GM12878 (cell line): ENCODE measurements around the gene P2RX2. TPM values are rescaled to one million over a fixed set of nuclear protein-coding genes. Genes with fewer than 3 reads are reported as not detected.

ENCODE experiments used
- ATAC-seq: fragments of 200-7000 bp; cut with Tn5 transposase; 3 replicates; pipeline ENCODE4 v1.9.1; 2020; ENCODE audit warnings: mild to moderate bottlenecking, moderate library complexity
- BruUV-seq: library from RNA; stranded (reverse); fragments of 400-500 nt; replicated peaks from 2 replicates; lab custom pipeline; 2021; lab: Mats Ljungman, UMichigan
- CTCF ChIA-PET: fragments of 300-600 bp; sonication (Branson Sonifier 250); formaldehyde crosslinking; extraction: SDS; loops from one replicate; lab custom pipeline; 2021; ENCODE audit warnings: inconsistent platforms; lab: Yijun Ruan, JAX
- POLR2A ChIA-PET: fragments of 350-600 bp; formaldehyde crosslinking; extraction: SDS; loops from one replicate; lab custom pipeline; 2021; ENCODE audit warnings: inconsistent platforms; lab: Charles Lee
- RAD21 ChIA-PET: fragments of 300-600 bp; sonication (Branson Sonifier 250); formaldehyde crosslinking; loops from one replicate; lab custom pipeline; 2023; ENCODE audit warnings: antibody characterized with exemption; ENCODE audit not compliant: unreplicated experiment; lab: Charles Lee
- SMC1A ChIA-PET: fragments of 300-600 bp; sonication (Branson Sonifier 250); formaldehyde crosslinking; loops from one replicate; lab custom pipeline; 2023; ENCODE audit not compliant: unreplicated experiment, uncharacterized antibody; lab: Charles Lee
- DNase-seq: peaks from one replicate; pipeline ENCODE4 v3.0.0-alpha.2; 2011; ENCODE audit warnings: low read depth, low spot score
- FAIRE-seq: peaks from 3 replicates; lab custom pipeline; 2011; peaks lifted over from hg19 to GRCh38; lab: Jason Lieb, UNC
- H2AFZ ChIP-seq: 2 replicates; pipeline ENCODE4 v1.6.0; 2011; ENCODE audit warnings: low read depth, low read length, control low read depth; ENCODE audit not compliant: control insufficient read depth
- H3K27ac ChIP-seq: 2 replicates; pipeline ENCODE4 v1.5.1; 2011; ENCODE audit warnings: control low read depth; ENCODE audit not compliant: control insufficient read depth, insufficient read depth
- H3K27me3 ChIP-seq, 2 experiments: replicated peaks in 1 of 2; 2 replicates each; pipeline versions ENCODE4 v1.6.0 to v1.6.1; 2011; ENCODE audit warnings: low read length in 1 of 2; ENCODE audit not compliant: control insufficient read depth in 2 of 2, insufficient read depth in 2 of 2
- H3K36me3 ChIP-seq, 2 experiments: 2 replicates each; pipeline ENCODE4 v1.5.1; 2011; ENCODE audit warnings: low read length in 1 of 2; ENCODE audit not compliant: control insufficient read depth in 2 of 2, insufficient read depth in 2 of 2
- H3K4me1 ChIP-seq: 2 replicates; pipeline ENCODE4 v1.6.1; 2011; ENCODE audit warnings: mild to moderate bottlenecking, low read length, moderate library complexity, mixed read lengths; ENCODE audit not compliant: control insufficient read depth, insufficient read depth
- H3K4me2 ChIP-seq: 2 replicates; pipeline ENCODE4 v1.6.0; 2011; ENCODE audit warnings: control low read depth; ENCODE audit not compliant: control insufficient read depth, insufficient read depth
- H3K4me3 ChIP-seq: fragments of 200-600 bp; sonication (generic); 2 replicates; pipeline ENCODE4 v1.5.1; 2016
- H3K79me2 ChIP-seq: 2 replicates; pipeline ENCODE4 v1.6.0; 2011; ENCODE audit warnings: low read length; ENCODE audit not compliant: control insufficient read depth, insufficient read depth
- H3K9ac ChIP-seq: 2 replicates; pipeline ENCODE4 v1.8.0; 2011; ENCODE audit warnings: low read length, control low read depth, mixed read lengths; ENCODE audit not compliant: control insufficient read depth, insufficient read depth
- H3K9me3 ChIP-seq: replicated peaks from 3 replicates; pipeline ENCODE4 v1.5.1; 2011; ENCODE audit warnings: mild to moderate bottlenecking, low read length; ENCODE audit not compliant: control insufficient read depth, insufficient read depth
- H4K20me1 ChIP-seq: 2 replicates; pipeline ENCODE4 v1.6.0; 2011; ENCODE audit not compliant: control insufficient read depth, insufficient read depth
- GATAD2B ChIP-seq: fragments of 450-650 bp; conservative IDR thresholded peaks from 2 replicates; pipeline ENCODE4 v1.6.1; 2017; ENCODE audit warnings: low read depth, mild to moderate bottlenecking, moderate library complexity
- MEF2B ChIP-seq: fragments of 450-650 bp; IDR thresholded peaks from 2 replicates; pipeline ENCODE4 v1.6.1; 2018; ENCODE audit warnings: mild to moderate bottlenecking, moderate library complexity; ENCODE audit not compliant: partially characterized antibody, poor library complexity, severe bottlenecking
- NBN ChIP-seq: fragments of 450-650 bp; IDR thresholded peaks from 2 replicates; pipeline ENCODE4 v1.6.1; 2016
- NFIC ChIP-seq: IDR thresholded peaks from 2 replicates; pipeline ENCODE4 v1.6.1; 2012; ENCODE audit warnings: low read depth, mild to moderate bottlenecking, inconsistent platforms, low read length, moderate library complexity
- SKIL ChIP-seq: fragments of 450-650 bp; IDR thresholded peaks from 2 replicates; pipeline ENCODE4 v1.6.1; 2017; ENCODE audit warnings: mild to moderate bottlenecking, low read depth, inconsistent platforms; ENCODE audit not compliant: poor library complexity, severe bottlenecking
- SPI1 ChIP-seq: IDR thresholded peaks from 2 replicates; pipeline ENCODE4 v1.6.1; 2011; ENCODE audit warnings: low read depth, mild to moderate bottlenecking, low read length, moderate library complexity, borderline replicate concordance; ENCODE audit not compliant: insufficient read depth
- TAF1 ChIP-seq: IDR thresholded peaks from 2 replicates; pipeline ENCODE4 v1.6.1; 2011; ENCODE audit warnings: mild to moderate bottlenecking, low read depth, low read length, borderline replicate concordance
- ZNF217 ChIP-seq: fragments of 450-650 bp; IDR thresholded peaks from 2 replicates; pipeline ENCODE4 v1.6.1; 2017; ENCODE audit warnings: antibody characterized with exemption, mild to moderate bottlenecking
- WGBS: methylation state at CpG from one replicate; pipeline ENCODE4 v1.1.6; 2016; ENCODE audit warnings: low lambda C conversion rate; ENCODE audit not compliant: insufficient replicate concordance, insufficient coverage; ENCODE audit errors: missing lambda C conversion rate; 5-methylcytosine and 5-hydroxymethylcytosine counted together
- in situ Hi-C: fragments of 300-500 bp; cut with MboI; formaldehyde crosslinking; loops from 9 replicates; pipeline ENCODE4 v1.14.3; 2018; ENCODE audit warnings: mixed read lengths
- intact Hi-C: fragments of 100-400 bp; cut with micrococcal nuclease; formaldehyde crosslinking; loops from one replicate; pipeline ENCODE4 v1.14.2; 2022; ENCODE audit not compliant: unreplicated experiment
- polyA plus RNA-seq, 11 experiments: library from polyadenylated mRNA; depleted of rRNA in 4 of 11; unstranded in 6 of 11; stranded (reverse) in 5 of 11; fragments of >200 nt; fragmentation: Nextera tagmentation in 4 of 11; fragmentation: Illumina TruSeq in 1 of 11; extraction: Ambion mirVana in 4 of 11; extraction: Trizol in 1 of 11; gene quantifications; 1 replicate in 1 of 11; 2 replicates in 10 of 11; pipeline versions ENCODE4 v1.2.1 to v1.2.3, GENCODE V29; 2011 to 2016; ENCODE audit warnings: inconsistent platforms in 2 of 11, missing spikeins in 2 of 11, low read depth in 1 of 11
- total RNA-seq, 4 experiments: library from RNA; depleted of rRNA in 3 of 4; stranded (reverse); fragments of >200 nt in 3 of 4; fragmentation: Illumina TruSeq in 1 of 4; extraction: Trizol in 1 of 4; gene quantifications; 2 replicates each; pipeline versions ENCODE4 v1.2.1 to v1.2.3, GENCODE V29; 2013 to 2021
- TF ChIP-seq, protein P1 (sequence below): IDR thresholded peaks from 2 replicates; pipeline ENCODE4 v1.6.1; 2012; ENCODE audit warnings: mild to moderate bottlenecking, low read depth, low read length
- TF ChIP-seq, protein P2 (sequence below): fragments of 450-650 bp; formaldehyde crosslinking; IDR thresholded peaks from 2 replicates; pipeline ENCODE4 v1.5.0; 2022; ENCODE audit warnings: mild to moderate bottlenecking, missing genetic modification characterization
- TF ChIP-seq, protein P3 (sequence below): IDR thresholded peaks from 2 replicates; pipeline ENCODE4 v1.6.1; 2012; ENCODE audit warnings: low read length, inconsistent platforms

The P2RX2 gene
- total and polyA plus RNA-seq, 10 of the 15 experiments (the other 5 are each of a cell fraction or from before 2014, with no cell fraction given), result not detected

- FAIRE-seq (no peak), DNase-seq (no peak), ATAC-seq (no peak)
- H3K4me2 ChIP-seq, result no peak overlapping the region
- ChIA-PET SMC1A (no interaction called here), RAD21 (no interaction called here), POLR2A (no interaction called here), CTCF (no interaction called here)
- H3K79me2 ChIP-seq, result no peaks in the 10 kb centered on the region
- H3K4me1 ChIP-seq, result no peaks in the 10 kb centered on the region; the same call in 1 of the 2 replicates
- H3K27me3 ChIP-seq, result no peaks in the 10 kb centered on the region
- H4K20me1 ChIP-seq, result no peaks in the 10 kb centered on the region
- intact Hi-C loops (no loop called here), in situ Hi-C loops (no loop called here)
- no peak overlapping the region for H3K27ac ChIP-seq
- WGBS, result 100% methylated on average over 10 of the region's 10 CpGs
- no peak overlapping the region for H3K4me3 ChIP-seq
- no TSS peak for BruUV-seq
- H3K9me3 ChIP-seq, result no peaks in the 10 kb centered on the region
- H3K36me3 ChIP-seq, result peaks cover 26 to 46% of the 10 kb centered on the region in 2 experiments
- no peak overlapping the region for H2AFZ ChIP-seq
- no peak overlapping the region for H3K9ac ChIP-seq
- TF ChIP-seq SKIL, result no peak
- no peak for TF ChIP-seq NBN
- no peak for TF ChIP-seq GATAD2B
- TF ChIP-seq, protein P1, sequence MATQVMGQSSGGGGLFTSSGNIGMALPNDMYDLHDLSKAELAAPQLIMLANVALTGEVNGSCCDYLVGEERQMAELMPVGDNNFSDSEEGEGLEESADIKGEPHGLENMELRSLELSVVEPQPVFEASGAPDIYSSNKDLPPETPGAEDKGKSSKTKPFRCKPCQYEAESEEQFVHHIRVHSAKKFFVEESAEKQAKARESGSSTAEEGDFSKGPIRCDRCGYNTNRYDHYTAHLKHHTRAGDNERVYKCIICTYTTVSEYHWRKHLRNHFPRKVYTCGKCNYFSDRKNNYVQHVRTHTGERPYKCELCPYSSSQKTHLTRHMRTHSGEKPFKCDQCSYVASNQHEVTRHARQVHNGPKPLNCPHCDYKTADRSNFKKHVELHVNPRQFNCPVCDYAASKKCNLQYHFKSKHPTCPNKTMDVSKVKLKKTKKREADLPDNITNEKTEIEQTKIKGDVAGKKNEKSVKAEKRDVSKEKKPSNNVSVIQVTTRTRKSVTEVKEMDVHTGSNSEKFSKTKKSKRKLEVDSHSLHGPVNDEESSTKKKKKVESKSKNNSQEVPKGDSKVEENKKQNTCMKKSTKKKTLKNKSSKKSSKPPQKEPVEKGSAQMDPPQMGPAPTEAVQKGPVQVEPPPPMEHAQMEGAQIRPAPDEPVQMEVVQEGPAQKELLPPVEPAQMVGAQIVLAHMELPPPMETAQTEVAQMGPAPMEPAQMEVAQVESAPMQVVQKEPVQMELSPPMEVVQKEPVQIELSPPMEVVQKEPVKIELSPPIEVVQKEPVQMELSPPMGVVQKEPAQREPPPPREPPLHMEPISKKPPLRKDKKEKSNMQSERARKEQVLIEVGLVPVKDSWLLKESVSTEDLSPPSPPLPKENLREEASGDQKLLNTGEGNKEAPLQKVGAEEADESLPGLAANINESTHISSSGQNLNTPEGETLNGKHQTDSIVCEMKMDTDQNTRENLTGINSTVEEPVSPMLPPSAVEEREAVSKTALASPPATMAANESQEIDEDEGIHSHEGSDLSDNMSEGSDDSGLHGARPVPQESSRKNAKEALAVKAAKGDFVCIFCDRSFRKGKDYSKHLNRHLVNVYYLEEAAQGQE, result no peak
- TF ChIP-seq MEF2B, result no peak
- TF ChIP-seq, protein P2, sequence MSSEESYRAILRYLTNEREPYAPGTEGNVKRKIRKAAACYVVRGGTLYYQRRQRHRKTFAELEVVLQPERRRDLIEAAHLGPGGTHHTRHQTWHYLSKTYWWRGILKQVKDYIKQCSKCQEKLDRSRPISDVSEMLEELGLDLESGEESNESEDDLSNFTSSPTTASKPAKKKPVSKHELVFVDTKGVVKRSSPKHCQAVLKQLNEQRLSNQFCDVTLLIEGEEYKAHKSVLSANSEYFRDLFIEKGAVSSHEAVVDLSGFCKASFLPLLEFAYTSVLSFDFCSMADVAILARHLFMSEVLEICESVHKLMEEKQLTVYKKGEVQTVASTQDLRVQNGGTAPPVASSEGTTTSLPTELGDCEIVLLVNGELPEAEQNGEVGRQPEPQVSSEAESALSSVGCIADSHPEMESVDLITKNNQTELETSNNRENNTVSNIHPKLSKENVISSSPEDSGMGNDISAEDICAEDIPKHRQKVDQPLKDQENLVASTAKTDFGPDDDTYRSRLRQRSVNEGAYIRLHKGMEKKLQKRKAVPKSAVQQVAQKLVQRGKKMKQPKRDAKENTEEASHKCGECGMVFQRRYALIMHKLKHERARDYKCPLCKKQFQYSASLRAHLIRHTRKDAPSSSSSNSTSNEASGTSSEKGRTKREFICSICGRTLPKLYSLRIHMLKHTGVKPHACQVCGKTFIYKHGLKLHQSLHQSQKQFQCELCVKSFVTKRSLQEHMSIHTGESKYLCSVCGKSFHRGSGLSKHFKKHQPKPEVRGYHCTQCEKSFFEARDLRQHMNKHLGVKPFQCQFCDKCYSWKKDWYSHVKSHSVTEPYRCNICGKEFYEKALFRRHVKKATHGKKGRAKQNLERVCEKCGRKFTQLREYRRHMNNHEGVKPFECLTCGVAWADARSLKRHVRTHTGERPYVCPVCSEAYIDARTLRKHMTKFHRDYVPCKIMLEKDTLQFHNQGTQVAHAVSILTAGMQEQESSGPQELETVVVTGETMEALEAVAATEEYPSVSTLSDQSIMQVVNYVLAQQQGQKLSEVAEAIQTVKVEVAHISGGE (CRISPR knock-in tag), result no peak
- no peak for TF ChIP-seq SPI1
- TF ChIP-seq NFIC, result no peak
- no peak for TF ChIP-seq TAF1
- TF ChIP-seq ZNF217, result no peak
- TF ChIP-seq, protein P3, sequence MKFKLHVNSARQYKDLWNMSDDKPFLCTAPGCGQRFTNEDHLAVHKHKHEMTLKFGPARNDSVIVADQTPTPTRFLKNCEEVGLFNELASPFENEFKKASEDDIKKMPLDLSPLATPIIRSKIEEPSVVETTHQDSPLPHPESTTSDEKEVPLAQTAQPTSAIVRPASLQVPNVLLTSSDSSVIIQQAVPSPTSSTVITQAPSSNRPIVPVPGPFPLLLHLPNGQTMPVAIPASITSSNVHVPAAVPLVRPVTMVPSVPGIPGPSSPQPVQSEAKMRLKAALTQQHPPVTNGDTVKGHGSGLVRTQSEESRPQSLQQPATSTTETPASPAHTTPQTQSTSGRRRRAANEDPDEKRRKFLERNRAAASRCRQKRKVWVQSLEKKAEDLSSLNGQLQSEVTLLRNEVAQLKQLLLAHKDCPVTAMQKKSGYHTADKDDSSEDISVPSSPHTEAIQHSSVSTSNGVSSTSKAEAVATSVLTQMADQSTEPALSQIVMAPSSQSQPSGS, result no peak
Measured at GRCh38 chr12:132633901-132634300, 15.3 kb downstream of the P2RX2 start.
